HepG2 (cell line): ENCODE measurements around the gene LMCD1. TPM values are rescaled to one million over a fixed set of nuclear protein-coding genes. Genes with fewer than 3 reads are reported as not detected.

Experiments used
- CEBPZ ChIP-seq: IDR thresholded peaks from 2 replicates; pipeline ENCODE4 v1.6.1; 2012; ENCODE audit warnings: low read length, improper control_type of control experiment
- CREB3 ChIP-seq: sonication (generic); formaldehyde crosslinking; IDR thresholded peaks from 2 replicates; pipeline ENCODE4 v1.5.0; 2020; ENCODE audit warnings: missing genetic modification reagents
- ELF3 ChIP-seq: IDR thresholded peaks from 2 replicates; pipeline ENCODE4 v1.6.1; 2016; ENCODE audit warnings: missing genetic modification reagents, missing compliant biosample characterization
- NKX3-1 ChIP-seq: sonication (generic); formaldehyde crosslinking; IDR thresholded peaks from 2 replicates; pipeline ENCODE4 v1.5.0; 2020; ENCODE audit warnings: missing genetic modification reagents
- SOX6 ChIP-seq, 2 experiments: fragments of 450-650 bp in 1 of 2; sonication (generic) in 1 of 2; formaldehyde crosslinking in 1 of 2; IDR thresholded peaks; 2 replicates each; pipeline versions ENCODE4 v1.4.0 to v1.6.1; 2017 to 2020; ENCODE audit warnings: antibody characterized with exemption in 1 of 2, mild to moderate bottlenecking in 1 of 2, missing genetic modification reagents in 1 of 2
- TFE3 ChIP-seq: IDR thresholded peaks from 2 replicates; pipeline ENCODE4 v1.6.1; 2016
- ZNF274 ChIP-seq: sonication (generic); formaldehyde crosslinking; IDR thresholded peaks from 2 replicates; pipeline ENCODE4 v1.5.1; 2020; ENCODE audit warnings: mild to moderate bottlenecking, missing genetic modification reagents
- ZNF407 ChIP-seq: sonication (generic); formaldehyde crosslinking; IDR thresholded peaks from one replicate; pipeline ENCODE4 v1.5.1; 2020; ENCODE audit warnings: mild to moderate bottlenecking, missing genetic modification reagents; ENCODE audit errors: not compliant biosample characterization
- ZNF414 ChIP-seq: sonication (generic); formaldehyde crosslinking; IDR thresholded peaks from 2 replicates; pipeline ENCODE4 v1.5.0; 2020; ENCODE audit warnings: missing genetic modification reagents
- ZNF547 ChIP-seq: sonication (generic); formaldehyde crosslinking; IDR thresholded peaks from 2 replicates; pipeline ENCODE4 v1.5.1; 2020; ENCODE audit warnings: mild to moderate bottlenecking, missing genetic modification reagents
- polyA plus RNA-seq, 8 experiments: library from polyadenylated mRNA; depleted of rRNA in 3 of 8; stranded (reverse) in 7 of 8; unstranded in 1 of 8; fragments of >200 nt; fragmentation: Illumina TruSeq in 4 of 8; extraction: Trizol in 4 of 8; gene quantifications; 2 replicates each; pipeline versions ENCODE4 v1.2.1 to v1.2.3, GENCODE V29; 2011 to 2016; ENCODE audit warnings: low read depth in 4 of 8, missing spikeins in 1 of 8, mixed read lengths in 1 of 8; ENCODE audit not compliant: insufficient read depth in 1 of 8
- total RNA-seq, 5 experiments: library from RNA; depleted of rRNA; stranded (reverse); fragments of >200 nt; fragmentation: Illumina TruSeq; extraction: Trizol; gene quantifications; 2 replicates each; pipeline ENCODE4 v1.2.3, GENCODE V29; 2016; ENCODE audit warnings: low read depth in 1 of 5

Gene LMCD1
- total and polyA plus RNA-seq, 2 of the 13 experiments (the other 11 are each of a cell fraction or from before 2014, with no cell fraction given), result 6.2 to 7.1 TPM

- TF ChIP-seq CEBPZ (no peak), ZNF414 (peak; percentile 95), ZNF407 (peak; percentile 96), ZNF547 (CRISPR knock-in tag) (peak; percentile 98), ZNF274 (CRISPR knock-in tag) (peak; percentile 97), SOX6 (IDR thresholded peaks at IDR 0.05) (no peak), SOX6 (CRISPR knock-in tag; IDR thresholded peaks at IDR 0.05) (peak; percentile 73), TFE3 (peak; percentile 78), NKX3-1 (peak; percentile 97), ELF3 (CRISPR knock-in tag) (peak; percentile 68; the same call in 1 of the 2 replicates), CREB3 (CRISPR knock-in tag) (peak; percentile 98)
Observed at GRCh38 chr3:8501371-8502131, at the start of gene LMCD1 (continued).
